ENCODE measurements around the gene DNER. TPM values are rescaled to one million over a fixed set of nuclear protein-coding genes. Genes with fewer than 3 reads are reported as not detected.

Gene DNER
- total and polyA plus RNA-seq, 2 of the 13 experiments (the other 11 are each of a cell fraction or from before 2014, with no cell fraction given): not detected

GRCh38 chr2:229752970-229753729 lies 38.8 kb upstream of the DNER start (continued):
- TF ChIP-seq LCORL (IDR thresholded peaks at IDR 0.05) (no peak), LCORL (CRISPR knock-in tag; IDR thresholded peaks at IDR 0.05) (peak; percentile 32; the same call in 1 of the 2 replicates), ARNTL (CRISPR knock-in tag; IDR thresholded peaks at IDR 0.05) (0 out of 2 replicates have a peak, but pooled peaks have one; percentile 17), HNF4A (CRISPR knock-in tag; IDR thresholded peaks at IDR 0.05) (peak; percentile 33), PITX1 (CRISPR knock-in tag; IDR thresholded peaks at IDR 0.05) (peak; percentile 23; the same call in 1 of the 2 replicates), ETV5 (CRISPR knock-in tag; IDR thresholded peaks at IDR 0.05; ENCODE audit: borderline replicate concordance) (peak; percentile 19; the same call in 1 of the 2 replicates), SOX6 (IDR thresholded peaks at IDR 0.05) (no peak), SOX6 (CRISPR knock-in tag; IDR thresholded peaks at IDR 0.05) (peak; percentile 48), DRAP1 (CRISPR knock-in tag; IDR thresholded peaks at IDR 0.05) (peak; percentile 24; the same call in 1 of the 2 replicates), SIX1 (CRISPR knock-in tag; IDR thresholded peaks at IDR 0.05; ENCODE audit: borderline replicate concordance) (peak; percentile 30; the same call in 1 of the 2 replicates), MAFK (conservative IDR thresholded peaks at IDR 0.05 in 1 of 2, IDR thresholded peaks at IDR 0.05 in 1 of 2; ENCODE audit: low read length in 2 of 2) (no peak), TGIF2 (CRISPR knock-in tag; IDR thresholded peaks at IDR 0.05) (no peak), MYNN (CRISPR knock-in tag; IDR thresholded peaks at IDR 0.05; ENCODE audit: low read depth) (no peak), SOX13 (IDR thresholded peaks at IDR 0.05) (no peak), SOX13 (CRISPR knock-in tag; conservative IDR thresholded peaks at IDR 0.05 in 1 of 2, IDR thresholded peaks at IDR 0.05 in 1 of 2) (peak in 1 of 2 experiments; percentile 35; a peak in 1 of 4 replicates), MIER3 (CRISPR knock-in tag; IDR thresholded peaks at IDR 0.05; ENCODE audit: borderline replicate concordance) (no peak), ARID5B (CRISPR knock-in tag; IDR thresholded peaks at IDR 0.05) (0 out of 2 replicates have a peak, but pooled peaks have one; percentile 20), PCBP1 (IDR thresholded peaks at IDR 0.05; ENCODE audit: borderline replicate concordance, low read depth, low read length) (no peak), GPBP1L1 (CRISPR knock-in tag; IDR thresholded peaks at IDR 0.05) (no peak), CCAR2 (optimal IDR thresholded peaks at IDR 0.05; ENCODE audit: low read depth, low read length) (no peak), FOXA3 (CRISPR knock-in tag; IDR thresholded peaks at IDR 0.05) (0 out of 2 replicates have a peak, but pooled peaks have one; percentile 21), ZNF784 (CRISPR knock-in tag; IDR thresholded peaks at IDR 0.05; ENCODE audit: borderline replicate concordance) (no peak), ZC3H4 (CRISPR knock-in tag; IDR thresholded peaks at IDR 0.05; ENCODE audit: borderline replicate concordance) (no peak), ETV6 (CRISPR knock-in tag; conservative IDR thresholded peaks at IDR 0.05) (no peak), KLF11 (CRISPR knock-in tag; IDR thresholded peaks at IDR 0.05) (no peak), SMC3 (IDR thresholded peaks at IDR 0.05; ENCODE audit: low read length) (no peak)

All from HepG2 (cell line).